DOHH2 (cell line): ENCODE results near the gene VPS51.

Source experiments
- H3F3A ChIP-seq: fragments of 200-600 bp; sonication (generic), shearing (Covaris generic); 2 replicates; pipeline ENCODE4 v1.6.0; 2016; ENCODE audit warnings: antibody characterized with exemption, mild to moderate bottlenecking; ENCODE audit not compliant: control insufficient read depth, insufficient read depth
- H3K27ac ChIP-seq: fragments of 200-600 bp; sonication (generic); 2 replicates; pipeline ENCODE4 v1.5.1; 2014; ENCODE audit warnings: low read depth, mild to moderate bottlenecking, low read length, moderate library complexity
- H3K27me3 ChIP-seq: fragments of 200-600 bp; sonication (generic); 2 replicates; pipeline ENCODE4 v1.6.1; 2014; ENCODE audit warnings: mild to moderate bottlenecking, low read length, mixed read lengths; ENCODE audit not compliant: control insufficient read depth
- H3K36me3 ChIP-seq: fragments of 200-600 bp; sonication (generic); 2 replicates; pipeline ENCODE4 v1.6.1; 2014; ENCODE audit warnings: mild to moderate bottlenecking, low read length, moderate library complexity, mixed read lengths; ENCODE audit not compliant: control insufficient read depth
- H3K4me1 ChIP-seq: fragments of 200-600 bp; sonication (generic); 2 replicates; pipeline ENCODE4 v1.6.1; 2014; ENCODE audit warnings: mild to moderate bottlenecking, low read length, mixed read lengths; ENCODE audit not compliant: control insufficient read depth
- H3K4me2 ChIP-seq: fragments of 200-600 bp; sonication (generic); 2 replicates; pipeline ENCODE4 v1.6.0; 2014; ENCODE audit warnings: mild to moderate bottlenecking, low read length, moderate library complexity
- H3K4me3 ChIP-seq: fragments of 200-600 bp; sonication (generic); 2 replicates; pipeline ENCODE4 v1.5.1; 2014; ENCODE audit warnings: mild to moderate bottlenecking, low read length, mixed read lengths
- H3K79me2 ChIP-seq: fragments of 200-600 bp; sonication (generic); 2 replicates; pipeline ENCODE4 v1.6.1; 2014; ENCODE audit warnings: mild to moderate bottlenecking, low read length, mixed read lengths; ENCODE audit not compliant: control insufficient read depth
- H3K9me2 ChIP-seq: fragments of 200-600 bp; sonication (generic); replicated peaks from 2 replicates; pipeline ENCODE4 v1.6.1; 2014; ENCODE audit warnings: mild to moderate bottlenecking, low read length, mixed read lengths; ENCODE audit not compliant: control insufficient read depth
- H3K9me3 ChIP-seq: fragments of 200-600 bp; sonication (generic); 2 replicates; pipeline ENCODE4 v1.6.1; 2014; ENCODE audit warnings: antibody characterized with exemption, low read length, mixed read lengths; ENCODE audit not compliant: control insufficient read depth, insufficient read depth
- H4K20me1 ChIP-seq: fragments of 200-600 bp; sonication (generic); 2 replicates; pipeline ENCODE4 v1.6.0; 2014; ENCODE audit warnings: low read depth, mild to moderate bottlenecking, antibody characterized with exemption, low read length, moderate library complexity; ENCODE audit not compliant: control insufficient read depth, insufficient read depth
- CTCF ChIP-seq: fragments of 200-600 bp; sonication (generic); IDR thresholded peaks from one replicate; pipeline ENCODE4 v1.5.1; 2014; ENCODE audit warnings: antibody characterized with exemption, mild to moderate bottlenecking, low read depth, low read length; ENCODE audit not compliant: poor library complexity, severe bottlenecking
- EZH2phosphoT487 ChIP-seq: fragments of 200-600 bp; sonication (generic); IDR thresholded peaks from 2 replicates; pipeline ENCODE4 v1.6.1; 2017; ENCODE audit warnings: borderline replicate concordance, mild to moderate bottlenecking, antibody characterized with exemption, low read length, moderate library complexity, mixed read lengths

The VPS51 gene

DNA sequence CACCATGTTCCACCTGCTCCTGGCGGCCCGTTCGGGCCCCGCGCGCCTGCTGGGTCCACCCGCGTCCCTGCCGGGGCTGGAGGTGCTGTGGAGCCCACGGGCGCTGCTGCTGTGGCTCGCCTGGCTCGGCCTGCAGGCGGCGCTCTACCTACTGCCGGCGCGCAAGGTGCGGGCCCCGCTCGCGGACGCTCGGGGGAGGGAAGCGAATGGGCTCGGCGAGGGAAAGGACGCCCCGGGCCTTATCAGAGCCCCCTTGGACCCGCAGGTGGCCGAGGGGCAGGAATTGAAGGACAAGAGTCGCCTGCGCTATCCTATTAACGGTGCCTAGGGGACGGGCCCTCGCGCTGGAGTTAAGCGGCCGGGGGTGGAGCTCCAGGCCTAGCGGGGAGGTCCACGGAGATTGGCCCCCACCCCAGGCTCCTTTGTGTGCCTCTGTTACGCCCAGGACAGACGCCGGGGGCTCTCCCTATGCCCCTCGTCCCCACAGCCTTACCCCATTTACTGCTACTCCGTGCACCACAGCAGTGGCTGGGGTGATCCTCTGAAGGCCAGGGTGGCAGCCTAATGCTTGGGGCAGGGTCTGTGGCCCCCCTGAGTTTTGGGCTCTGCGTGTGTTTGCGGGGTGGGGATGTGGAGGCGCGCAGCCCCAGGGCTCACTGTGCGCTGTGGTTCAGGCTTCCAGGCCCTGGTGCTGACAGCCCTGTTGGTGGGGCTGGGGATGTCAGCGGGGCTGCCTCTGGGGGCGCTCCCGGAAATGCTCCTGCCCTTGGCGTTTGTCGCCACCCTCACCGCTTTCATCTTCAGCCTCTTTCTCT is 16.7 kb downstream of the VPS51 start:
- no peaks in the 10 kb centered on the region for H3K9me3 ChIP-seq
- peaks cover 13% of the 10 kb centered on the region for H3F3A ChIP-seq
- peaks cover 53% of the 10 kb centered on the region for H3K79me2 ChIP-seq
- H3K4me1 ChIP-seq, result peaks cover 56% of the 10 kb centered on the region
- no peak for TF ChIP-seq EZH2phosphoT487
- peak; percentile 90 for TF ChIP-seq CTCF
- no peaks in the 10 kb centered on the region for H4K20me1 ChIP-seq
- peak overlapping the region; percentile 83 for H3K4me3 ChIP-seq
- no peaks in the 10 kb centered on the region for H3K9me2 ChIP-seq
- peak overlapping the region; percentile 98 for H3K4me2 ChIP-seq
- peak overlapping the region; percentile 83 for H3K27ac ChIP-seq
- no peaks in the 10 kb centered on the region for H3K27me3 ChIP-seq
- H3K36me3 ChIP-seq, result peaks cover 62% of the 10 kb centered on the region

DNA sequence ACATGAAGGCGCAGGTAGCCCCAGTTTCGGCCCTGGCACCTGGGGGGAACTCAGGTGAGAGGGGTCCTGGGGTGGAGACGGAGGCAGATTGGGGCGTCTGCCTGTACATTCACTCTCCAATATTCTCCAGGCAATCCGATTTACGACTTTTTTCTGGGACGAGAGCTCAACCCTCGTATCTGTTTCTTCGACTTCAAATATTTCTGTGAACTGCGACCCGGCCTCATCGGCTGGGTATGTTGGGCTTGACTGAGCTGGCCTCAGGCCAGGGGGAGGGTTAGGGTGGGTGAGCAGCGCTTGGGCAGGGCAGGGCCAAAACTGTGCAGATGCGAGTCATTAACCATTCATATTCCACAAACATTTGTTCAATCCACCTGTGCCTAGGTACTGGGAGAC is 17.3 kb downstream of the VPS51 start:
- Histone ChIP-seq H4K20me1 (no peaks in the 10 kb centered on the region), H3F3A (peaks cover 19% of the 10 kb centered on the region), H3K36me3 (peaks cover 65% of the 10 kb centered on the region), H3K4me3 (peak overlapping the region; percentile 83), H3K9me2 (no peaks in the 10 kb centered on the region), H3K4me1 (peaks cover 62% of the 10 kb centered on the region), H3K27me3 (no peaks in the 10 kb centered on the region), H3K27ac (peak overlapping the region; percentile 83), H3K9me3 (no peaks in the 10 kb centered on the region), H3K4me2 (peak overlapping the region; percentile 98), H3K79me2 (peaks cover 53% of the 10 kb centered on the region)
- TF ChIP-seq CTCF (no peak), EZH2phosphoT487 (no peak)

DNA sequence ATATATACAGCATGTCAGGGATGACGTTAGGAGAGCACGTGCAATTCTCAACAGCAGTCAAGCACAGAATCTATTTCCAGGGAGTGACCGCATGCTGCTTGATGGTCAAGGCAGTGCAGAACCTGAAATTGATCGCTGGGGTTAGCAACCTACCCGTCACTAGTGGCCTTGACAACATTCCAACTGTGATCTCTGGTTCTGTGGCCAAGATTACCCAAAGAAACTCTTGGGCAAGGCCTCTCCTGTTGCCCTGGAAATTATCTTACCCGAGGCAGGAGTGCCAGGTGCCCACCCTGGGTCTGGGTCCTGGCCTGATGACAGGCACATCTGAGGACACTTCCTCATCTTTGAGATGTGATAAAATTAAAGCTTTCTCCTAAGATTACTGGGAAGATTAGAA is 17.8 kb downstream of the VPS51 start:
- peak overlapping the region; percentile 83 for H3K27ac ChIP-seq
- TF ChIP-seq CTCF (no peak), EZH2phosphoT487 (no peak)
- H3K79me2 ChIP-seq, result peaks cover 55% of the 10 kb centered on the region
- no peaks in the 10 kb centered on the region for H4K20me1 ChIP-seq
- H3K36me3 ChIP-seq, result peaks cover 68% of the 10 kb centered on the region
- no peaks in the 10 kb centered on the region for H3K9me3 ChIP-seq
- no peaks in the 10 kb centered on the region for H3K27me3 ChIP-seq
- peak overlapping the region; percentile 83 for H3K4me3 ChIP-seq
- peak overlapping the region; percentile 98 for H3K4me2 ChIP-seq
- no peaks in the 10 kb centered on the region for H3K9me2 ChIP-seq
- H3F3A ChIP-seq, result peaks cover 23% of the 10 kb centered on the region
- H3K4me1 ChIP-seq, result peaks cover 66% of the 10 kb centered on the region
